Glomerular visceral epithelial cell (primary cell): Measurements from ENCODE around the gene CHTOP.
"Not testable (repeated sequence)": the region's sequence is repeated elsewhere in the genome, so short reads cannot be mapped to it uniquely, and the experiment has no call there.

Experiments used
- DNase-seq: peaks from one replicate; pipeline ENCODE4 v3.0.0-alpha.2; 2016; ENCODE audit errors: extremely low spot score

CHTOP gene

GRCh38 chr1:153633754-153634665 lies at the start of gene CHTOP:
CHTOP (plus strand) TSS chr1:153634066; CDS start chr1:153636589, 2,523 bp downstream.
- peak; percentile 99 for DNase-seq

DNA sequence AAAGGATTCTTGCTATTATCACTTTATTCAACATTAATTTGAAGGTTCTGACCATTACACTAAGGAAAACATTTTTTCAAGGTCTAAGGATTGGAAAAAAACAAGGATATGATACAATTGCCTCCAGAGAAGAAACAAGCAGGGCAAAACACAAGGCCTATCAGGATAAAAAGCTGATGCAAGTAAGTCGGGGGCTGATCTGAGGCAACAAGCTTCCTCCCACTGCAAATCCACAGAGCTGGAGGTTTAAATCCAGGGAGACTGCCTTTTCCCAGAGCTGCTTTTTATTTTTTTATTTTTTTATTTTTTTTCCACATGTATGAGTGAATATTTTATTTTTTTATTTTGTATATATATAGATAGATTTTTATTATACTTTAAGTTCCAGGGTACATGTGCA lies 48.9 kb upstream of the CHTOP start:
- DNase-seq, result no peak

GRCh38 chr1:153586347-153586746 lies 47.5 kb upstream of the CHTOP start:
- no peak for DNase-seq

- no peak for DNase-seq
Observed at GRCh38 chr1:153587314-153587713, 46.6 kb upstream of the CHTOP start.

DNA sequence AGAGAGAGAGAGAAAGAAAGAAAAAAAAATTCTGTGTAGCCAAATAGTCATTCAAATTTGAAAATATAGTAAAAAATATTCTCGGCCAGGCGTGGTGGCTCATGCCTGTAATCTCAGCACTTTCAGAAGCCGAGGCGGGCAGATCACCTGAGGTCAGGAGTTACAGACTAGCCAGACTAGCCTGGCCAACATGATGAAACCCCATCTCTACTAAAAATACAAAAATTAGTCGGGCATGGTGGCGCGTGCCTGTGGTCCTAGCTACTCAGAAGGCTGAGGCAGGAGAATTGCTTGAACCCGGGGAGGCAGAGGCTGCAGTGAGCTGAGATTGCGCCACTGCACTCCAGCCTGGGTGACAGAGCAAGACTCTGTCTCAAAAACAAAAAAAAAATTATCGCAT lies 45.8 kb upstream of the CHTOP start:
- not testable (repeated sequence) for DNase-seq

DNA sequence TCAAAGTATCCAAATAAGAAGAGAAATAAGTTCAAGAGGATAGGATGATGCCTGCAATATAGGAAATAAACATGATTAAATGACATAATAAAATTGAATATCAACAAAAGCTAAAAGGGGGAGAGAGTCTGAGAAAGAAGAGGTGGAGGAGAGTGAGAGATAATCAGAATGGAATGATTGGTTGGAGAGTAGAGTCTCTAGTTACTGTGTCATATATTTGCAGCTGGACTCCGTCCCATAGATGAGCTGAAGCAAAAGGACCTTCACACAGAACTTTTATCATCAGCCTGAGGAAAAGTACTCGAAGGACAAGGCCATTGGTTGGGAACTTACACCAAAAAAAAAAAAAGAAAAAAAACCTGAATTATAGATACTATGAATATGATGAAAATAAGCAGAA lies 45.4 kb upstream of the CHTOP start:
- no peak for DNase-seq

DNA sequence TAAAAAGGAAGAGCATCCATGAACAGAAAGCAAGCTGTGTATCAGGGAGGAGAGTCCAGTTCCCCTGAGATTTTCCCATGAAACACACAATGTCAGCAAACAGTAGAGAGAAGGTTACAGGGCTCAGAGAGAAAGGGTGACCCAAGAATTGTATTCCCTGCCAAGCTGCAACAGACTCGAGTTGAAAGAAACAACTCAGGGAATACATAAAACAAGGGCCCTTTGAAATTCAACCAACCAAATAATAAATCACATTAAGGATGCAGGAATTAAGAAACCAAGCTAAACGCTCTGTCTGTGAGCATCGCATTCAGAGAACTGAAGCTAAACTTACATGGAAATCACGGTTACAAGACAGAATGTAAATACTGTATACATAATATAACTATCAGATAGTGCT lies 41.1 kb upstream of the CHTOP start:
- no peak for DNase-seq

DNA sequence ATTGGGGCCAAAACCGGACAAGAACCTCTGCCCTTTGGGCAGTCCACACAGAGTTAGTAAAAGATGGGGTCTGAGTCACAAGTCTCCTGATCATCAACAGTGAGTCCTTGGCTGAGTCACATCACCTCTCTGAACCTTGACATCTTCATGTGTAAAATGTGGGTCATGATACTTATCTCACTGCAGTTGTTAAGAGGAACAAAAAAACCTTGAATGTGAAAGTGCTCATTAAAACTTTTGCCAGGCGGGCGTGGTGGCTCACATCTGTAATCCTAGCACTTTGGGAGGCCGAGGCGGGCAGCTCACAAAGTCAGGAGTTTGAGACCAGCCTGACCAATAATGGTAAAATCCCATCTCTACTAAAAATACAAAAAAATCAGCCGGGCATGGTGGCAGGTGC lies 36.7 kb upstream of the CHTOP start:
- DNase-seq, result peak; percentile 25

DNA sequence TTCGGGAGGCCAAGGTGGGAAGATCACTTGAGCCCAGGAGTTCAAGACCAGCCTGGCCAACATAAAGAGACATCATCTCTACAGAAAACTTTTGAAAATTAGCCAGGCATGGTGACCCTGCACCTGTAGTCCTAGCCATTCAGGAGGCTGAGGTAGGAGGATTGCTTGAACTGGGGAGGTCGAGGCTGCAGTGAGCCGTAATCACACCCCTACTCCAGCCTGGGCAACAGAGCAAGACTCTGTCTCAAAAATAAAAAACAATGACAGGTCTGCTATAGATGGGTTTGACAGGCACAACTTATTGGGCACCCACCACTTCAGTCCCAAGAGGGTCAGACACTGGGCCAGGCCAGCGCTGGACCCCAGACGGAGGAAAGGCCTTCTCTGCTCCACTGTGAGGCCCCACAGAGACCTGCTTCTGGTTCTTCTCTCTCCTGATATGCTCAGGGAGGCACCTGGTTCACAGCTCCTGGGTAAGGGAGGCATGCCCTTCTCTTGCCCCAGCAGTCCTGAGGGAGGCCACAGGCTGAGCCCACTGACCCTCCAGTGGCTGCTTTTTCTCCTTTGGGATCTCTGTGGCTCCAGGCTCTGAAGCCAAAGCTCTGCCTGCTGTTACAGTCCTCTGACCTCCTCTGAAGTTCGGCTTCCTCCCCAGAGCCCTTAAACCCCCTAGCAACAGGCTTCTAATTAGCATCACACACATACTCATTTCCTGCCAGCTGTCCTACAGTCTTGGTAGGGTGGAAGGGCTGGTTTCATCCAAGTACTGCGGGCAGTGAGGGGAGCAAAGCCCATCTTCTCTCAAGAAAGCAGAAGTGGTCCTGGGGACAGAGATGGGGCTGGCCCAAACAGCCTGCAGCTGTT lies 35.3 kb upstream of the CHTOP start:
- no peak for DNase-seq

- no peak for DNase-seq
Observed at GRCh38 chr1:153599847-153600246, 34.0 kb upstream of the CHTOP start.

DNA sequence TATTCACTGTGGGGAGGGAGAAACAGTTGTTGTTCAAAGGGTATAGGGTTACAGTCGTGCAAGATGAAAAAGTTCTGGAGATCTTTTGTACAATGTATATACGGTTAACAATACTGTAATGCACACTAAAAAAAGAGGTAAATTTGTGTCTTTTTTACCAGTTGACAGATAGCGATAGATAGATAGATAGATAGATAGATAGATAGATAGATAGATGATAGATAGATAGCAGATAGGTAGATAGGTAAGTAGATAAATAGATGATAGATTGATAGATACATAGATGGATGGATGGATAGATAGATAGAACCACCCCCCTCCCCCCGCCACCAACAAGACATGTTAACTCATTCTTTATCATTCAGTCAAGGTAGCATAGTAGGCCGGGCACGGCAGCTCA lies 31.1 kb upstream of the CHTOP start:
- DNase-seq, result no peak

DNA sequence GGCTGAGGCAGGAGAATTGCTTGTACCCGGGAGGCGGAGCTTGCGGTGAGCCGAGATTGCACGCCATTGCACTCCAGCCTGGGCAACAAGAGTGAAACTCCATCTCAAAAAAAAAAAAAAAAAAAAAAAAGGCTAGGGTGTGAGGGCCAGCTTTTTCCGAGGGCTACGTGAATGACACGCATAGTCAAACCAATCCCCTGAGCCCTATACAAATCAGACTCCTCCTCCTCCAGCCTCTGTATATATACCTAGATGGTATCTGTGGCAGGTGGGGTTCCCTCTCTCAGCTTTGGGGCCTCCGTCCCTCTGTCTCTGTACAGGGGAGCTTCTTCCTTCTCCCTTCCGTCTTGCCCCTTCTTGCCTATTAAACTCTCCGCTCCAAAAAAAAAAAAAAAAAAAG lies 27.7 kb upstream of the CHTOP start:
- no peak for DNase-seq

DNA sequence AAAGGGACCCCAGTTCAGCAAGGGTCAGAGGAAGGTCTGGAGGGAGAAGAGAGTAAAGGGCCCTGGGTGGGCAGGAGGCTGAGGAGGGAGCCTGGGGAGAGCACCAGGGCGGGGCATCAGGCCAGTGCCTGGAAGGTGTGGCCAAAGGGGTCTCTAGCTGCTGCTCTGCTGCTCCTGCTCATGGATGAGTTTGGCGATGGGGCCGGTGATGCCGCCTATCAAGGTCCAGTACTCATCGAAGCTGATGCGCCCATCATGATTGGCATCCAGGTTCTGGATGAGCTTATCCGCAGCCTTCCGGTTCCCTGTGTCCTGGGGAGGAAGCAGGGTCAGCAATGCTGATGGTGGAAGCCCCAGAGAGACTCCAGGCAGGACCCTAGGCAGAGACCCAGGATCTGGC lies 26.5 kb upstream of the CHTOP start:
- DNase-seq, result no peak

- DNase-seq, result peak; percentile 43
Observed at GRCh38 chr1:153608089-153608682, 25.7 kb upstream of the CHTOP start.

DNA sequence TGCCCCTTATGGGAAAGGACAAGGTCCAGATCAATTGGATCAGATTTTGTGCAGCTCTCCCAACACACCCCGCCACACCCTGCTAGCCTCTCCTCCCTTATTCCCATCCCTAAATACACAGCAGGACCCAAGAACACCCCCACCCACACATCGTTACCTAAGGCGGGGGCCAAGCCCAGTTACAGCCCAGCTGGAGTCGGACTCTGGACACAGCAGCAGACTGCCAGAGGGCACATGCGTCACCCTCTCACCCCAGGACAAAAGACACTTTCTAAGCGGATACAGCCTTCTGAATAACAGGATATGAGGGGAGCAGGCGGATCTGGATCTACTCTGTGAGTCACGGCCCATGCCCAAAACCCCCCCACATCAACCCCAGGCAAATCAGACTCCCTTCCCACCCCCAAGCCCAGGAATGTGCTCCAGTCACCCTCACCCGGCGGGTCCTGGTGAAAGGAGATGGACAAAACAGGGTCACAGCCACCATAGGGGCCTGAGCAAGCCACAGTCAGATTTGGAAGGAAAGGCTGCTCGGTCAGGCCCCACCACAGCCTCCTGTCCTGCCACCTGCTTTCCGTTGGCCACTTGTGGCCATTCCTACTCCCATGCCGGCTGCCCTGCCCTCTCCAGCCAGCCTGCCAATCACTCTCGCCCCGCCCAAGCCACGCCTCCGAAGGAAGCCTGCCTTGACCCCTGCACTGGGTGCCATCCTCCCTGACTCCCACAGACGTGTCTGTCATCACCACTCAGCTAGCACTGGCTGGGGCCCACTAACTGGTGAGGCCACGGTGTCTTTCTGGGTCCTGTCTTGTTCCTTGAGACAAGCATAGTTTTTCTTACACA lies 24.9 kb upstream of the CHTOP start:
- peak; percentile 92 for DNase-seq

- no peak for DNase-seq
Observed at GRCh38 chr1:153609585-153609907, 24.3 kb upstream of the CHTOP start.

GRCh38 chr1:153610334-153610733 lies 23.5 kb upstream of the CHTOP start:
- peak; percentile 57 for DNase-seq

GRCh38 chr1:153610811-153611301 lies 23.0 kb upstream of the CHTOP start:
- DNase-seq, result no peak

GRCh38 chr1:153611356-153611755 lies 22.5 kb upstream of the CHTOP start:
- no peak for DNase-seq

GRCh38 chr1:153612111-153612754 lies 21.6 kb upstream of the CHTOP start:
- DNase-seq, result peak; percentile 31
